ENCODE measurements around the gene HS6ST3. TPM values are rescaled to one million over a fixed set of nuclear protein-coding genes. Genes with fewer than 3 reads are reported as not detected.
"Not testable (repeated sequence)": the region's sequence is repeated elsewhere in the genome, so short reads cannot be mapped to it uniquely, and the experiment has no call there.

Gene HS6ST3
- 1 to 10 TPM in 3 of 4 donors, under 1 TPM in 1; 0.97 to 2.2 (median 2.0) TPM for total RNA-seq

DNA sequence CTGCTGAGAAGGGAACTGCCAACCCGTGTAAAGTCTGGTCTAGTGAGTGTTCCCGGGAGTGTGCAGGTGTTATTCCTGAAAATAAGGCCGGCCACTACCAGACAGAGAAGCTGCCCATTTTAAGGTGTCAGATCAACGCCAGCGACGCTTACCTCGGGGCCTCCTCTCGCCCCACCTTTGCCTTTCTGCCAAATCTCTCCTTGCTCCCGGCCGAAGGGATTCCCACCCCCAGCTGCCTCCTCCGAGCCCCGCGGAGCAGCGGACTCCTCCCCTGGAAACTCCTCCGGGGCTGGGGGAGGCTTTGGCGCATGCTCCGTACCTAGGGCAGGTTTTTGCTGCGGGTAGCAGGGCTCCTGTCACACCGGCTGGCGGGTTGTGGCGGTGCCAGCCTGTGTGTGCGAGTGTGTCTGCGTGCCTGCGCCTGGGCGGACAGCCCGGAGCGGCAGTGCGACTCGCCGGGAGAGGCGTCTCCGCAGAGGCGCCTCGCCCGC lies at the start of gene HS6ST3:
Gene HS6ST3 (plus strand): TSS at position 359 of the 491 bp plus-strand sequence.
- in situ Hi-C loops (cut with MboI; ENCODE audit: low sequenced_read_pairs in 4 of 4) (no loop called here), intact Hi-C loops (cut with DNase I; ENCODE audit: low total_unique reads) (no loop called here)
- H3K27me3 ChIP-seq, result peaks cover 33 to 63% (median 49%) of the 10 kb centered on the region in 3 donors
- DNase-seq (peak in 1 of 2 donors; percentile 40), ATAC-seq (peak; percentile 27 to 51)
- no peak within 1 kb of the TSS for H3K27ac ChIP-seq
- no peak for TF ChIP-seq CTCF (IDR thresholded peaks at IDR 0.05 in 4 of 5, conservative IDR thresholded peaks at IDR 0.05 in 1 of 5)
- TF ChIP-seq POLR2A (IDR thresholded peaks at IDR 0.05), result peak in 1 of 2 donors; percentile 16
- peak within 1 kb of the TSS; percentile 39 to 55 (median 50) for H3K4me3 ChIP-seq
- peaks cover 0 to 4% of the 10 kb centered on the region in 2 donors for H3K4me1 ChIP-seq
- no peaks in the 10 kb centered on the region for H3K36me3 ChIP-seq
- H3K9me3 ChIP-seq, result no peaks in the 10 kb centered on the region

DNA sequence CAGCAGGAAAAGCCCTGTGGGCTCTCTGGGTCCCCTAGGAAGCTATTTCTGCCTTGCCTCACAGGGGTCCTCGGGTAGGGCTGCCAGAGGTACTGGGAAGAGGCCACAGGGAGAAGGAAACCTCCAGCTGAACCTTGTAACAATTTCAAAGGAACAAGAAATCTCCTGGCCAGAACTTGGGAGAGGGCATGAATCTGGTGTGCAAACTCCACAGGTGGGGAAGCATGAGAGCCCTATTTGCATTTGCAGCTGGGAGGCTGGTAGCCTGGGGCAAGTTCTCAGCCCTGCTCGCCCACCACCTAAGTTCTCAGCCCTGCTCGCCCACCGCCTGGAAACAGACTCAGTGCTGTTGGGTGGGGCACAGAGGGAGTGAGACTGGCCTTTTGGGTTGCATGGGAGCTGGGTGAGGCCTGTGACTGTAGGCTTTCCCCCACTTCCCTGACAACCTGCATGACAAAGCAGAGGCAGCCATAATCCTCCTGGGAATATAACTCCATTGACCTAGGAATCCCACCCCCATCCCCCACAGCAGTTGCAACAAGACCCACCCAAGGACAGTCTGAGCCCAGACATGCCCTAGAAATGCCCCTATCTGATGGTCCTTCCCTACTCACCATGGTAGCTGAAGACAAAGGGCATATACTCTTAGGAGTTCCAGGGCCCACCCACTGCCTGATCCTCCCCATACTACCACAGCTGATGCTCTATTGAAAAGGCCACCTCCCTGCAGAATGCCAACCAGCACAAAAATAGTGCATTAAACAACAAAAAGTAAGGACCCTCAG lies 48.4 kb upstream of the HS6ST3 start:
- DNase-seq, result no peak
- Histone ChIP-seq H3K4me3 (no peak overlapping the region), H3K27ac (no peak overlapping the region), H3K4me1 (no peaks in the 10 kb centered on the region), H3K36me3 (no peaks in the 10 kb centered on the region), H3K9me3 (no peaks in the 10 kb centered on the region), H3K27me3 (no peaks in the 10 kb centered on the region)
- ATAC-seq, result no peak
- intact Hi-C loops (cut with DNase I; ENCODE audit: low total_unique reads), result no loop called here
- no peak for TF ChIP-seq CTCF (IDR thresholded peaks at IDR 0.05 in 4 of 5, conservative IDR thresholded peaks at IDR 0.05 in 1 of 5)
- no peak for TF ChIP-seq POLR2A (IDR thresholded peaks at IDR 0.05)
- in situ Hi-C loops (cut with MboI; ENCODE audit: low sequenced_read_pairs in 4 of 4), result no loop called here

GRCh38 chr13:96044238-96044637 lies 45.7 kb upstream of the HS6ST3 start:
- ATAC-seq (no peak), DNase-seq (no peak)
- TF ChIP-seq POLR2A (IDR thresholded peaks at IDR 0.05), result no peak
- no peak for TF ChIP-seq CTCF (IDR thresholded peaks at IDR 0.05 in 4 of 5, conservative IDR thresholded peaks at IDR 0.05 in 1 of 5)
- H3K9me3 ChIP-seq, result no peaks in the 10 kb centered on the region
- no peaks in the 10 kb centered on the region for H3K27me3 ChIP-seq
- intact Hi-C loops (cut with DNase I; ENCODE audit: low total_unique reads) (no loop called here), in situ Hi-C loops (cut with MboI; ENCODE audit: low sequenced_read_pairs in 4 of 4) (no loop called here)
- H3K36me3 ChIP-seq, result no peaks in the 10 kb centered on the region
- H3K27ac ChIP-seq, result no peak overlapping the region
- H3K4me1 ChIP-seq, result no peaks in the 10 kb centered on the region
- no peak overlapping the region for H3K4me3 ChIP-seq

GRCh38 chr13:96046449-96047126 lies 43.3 kb upstream of the HS6ST3 start:
- H3K27ac ChIP-seq; intact Hi-C loops (cut with DNase I; ENCODE audit: low total_unique reads); in situ Hi-C loops (cut with MboI; ENCODE audit: low sequenced_read_pairs in 4 of 4): not testable (repeated sequence)

GRCh38 chr13:96050955-96051354 lies 39.0 kb upstream of the HS6ST3 start:
- not testable (repeated sequence) for H3K27me3 ChIP-seq, H3K4me3 ChIP-seq

More at GRCh38 chr13:96046449-96047126, 43.3 kb upstream of the HS6ST3 start:
- H3K9me3 ChIP-seq, H3K27me3 ChIP-seq, H3K4me3 ChIP-seq, H3K36me3 ChIP-seq, ATAC-seq, H3K4me1 ChIP-seq, DNase-seq: not testable (repeated sequence)

DNA sequence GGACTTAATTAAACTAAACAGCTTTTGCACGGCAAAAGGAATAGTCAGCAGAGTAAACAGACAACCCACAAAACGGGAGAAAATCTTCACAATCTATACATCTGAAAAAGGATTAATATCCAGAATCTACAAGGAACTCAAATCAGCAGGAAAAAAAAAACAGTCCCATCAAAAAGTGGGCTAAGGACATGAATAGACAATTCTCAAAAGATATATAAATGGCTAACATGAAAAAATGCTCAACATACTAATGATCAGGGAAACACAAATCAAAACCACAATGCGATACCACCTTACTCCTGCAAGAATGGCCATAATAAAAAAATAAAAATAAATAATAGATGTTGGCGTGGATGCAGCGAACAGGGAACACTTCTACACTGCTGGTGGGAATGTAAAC lies 38.4 kb upstream of the HS6ST3 start:
- H3K36me3 ChIP-seq; in situ Hi-C loops (cut with MboI; ENCODE audit: low sequenced_read_pairs in 4 of 4); H3K27me3 ChIP-seq; ATAC-seq; DNase-seq; H3K27ac ChIP-seq; H3K4me1 ChIP-seq; H3K9me3 ChIP-seq; H3K4me3 ChIP-seq: not testable (repeated sequence)
- intact Hi-C loops (cut with DNase I; ENCODE audit: low total_unique reads), result loop anchor here (10.0 kb wide), 2 partner anchors 763 to 1383 kb away; partner anchors contain the start of gene RAP2A

More at GRCh38 chr13:96050955-96051354, 39.0 kb upstream of the HS6ST3 start:
- H3K4me1 ChIP-seq; H3K27ac ChIP-seq; ATAC-seq; in situ Hi-C loops (cut with MboI; ENCODE audit: low sequenced_read_pairs in 4 of 4); H3K9me3 ChIP-seq; H3K36me3 ChIP-seq; DNase-seq: not testable (repeated sequence)
- intact Hi-C loops (cut with DNase I; ENCODE audit: low total_unique reads), result loop anchor here (10.0 kb wide), 2 partner anchors 764 to 1384 kb away; partner anchors contain the start of gene RAP2A

GRCh38 chr13:96051946-96052345 lies 38.0 kb upstream of the HS6ST3 start:
- H3K4me1 ChIP-seq; H3K9me3 ChIP-seq; in situ Hi-C loops (cut with MboI; ENCODE audit: low sequenced_read_pairs in 4 of 4); ATAC-seq; H3K27me3 ChIP-seq; DNase-seq; H3K36me3 ChIP-seq: not testable (repeated sequence)
- intact Hi-C loops (cut with DNase I; ENCODE audit: low total_unique reads), result loop anchor here (10.0 kb wide), 2 partner anchors 763 to 1383 kb away; partner anchors contain the start of gene RAP2A
- Histone ChIP-seq H3K4me3 (peak overlapping the region in 3 of 4 donors; percentile 94 to 97 (median 95)), H3K27ac (peak overlapping the region in 1 of 4 donors; percentile 83)
